ENCODE data around the gene XKR7.

Gene XKR7

GRCh38 chr20:31981784-31982183, 13.8 kb downstream of the XKR7 start:
- no peak for DNase-seq

GRCh38 chr20:31984981-31985471, 17.1 kb downstream of the XKR7 start:
- DNase-seq: no peak

GRCh38 chr20:31987744-31988143, 19.8 kb downstream of the XKR7 start:
- DNase-seq: no peak

GRCh38 chr20:31988430-31989015, 20.6 kb downstream of the XKR7 start:
- no peak for DNase-seq

GRCh38 chr20:31989030-31989645, 21.2 kb downstream of the XKR7 start:
- DNase-seq: no peak

- no peak for DNase-seq
Observed at GRCh38 chr20:31990641-31991338, 22.8 kb downstream of the XKR7 start.

DNA sequence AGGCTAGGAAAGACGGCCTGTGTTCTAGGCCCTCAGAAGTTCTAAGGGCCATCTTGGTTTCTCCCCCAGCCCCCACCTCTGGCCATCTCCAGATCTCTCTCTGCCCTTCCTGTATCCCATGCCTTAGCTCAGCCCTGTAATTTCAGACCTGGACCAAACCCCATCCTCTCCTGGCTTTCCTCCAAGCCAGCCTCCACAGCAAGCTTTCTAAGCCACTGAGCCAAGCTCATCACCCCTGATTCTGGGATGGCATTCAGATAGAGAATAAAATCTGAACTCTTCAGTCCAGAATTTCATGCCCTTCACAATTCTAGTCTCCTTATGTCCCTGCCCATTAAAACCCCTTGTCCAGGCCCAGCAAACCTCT, 23.4 kb downstream of the XKR7 start:
- no peak for DNase-seq

DNA sequence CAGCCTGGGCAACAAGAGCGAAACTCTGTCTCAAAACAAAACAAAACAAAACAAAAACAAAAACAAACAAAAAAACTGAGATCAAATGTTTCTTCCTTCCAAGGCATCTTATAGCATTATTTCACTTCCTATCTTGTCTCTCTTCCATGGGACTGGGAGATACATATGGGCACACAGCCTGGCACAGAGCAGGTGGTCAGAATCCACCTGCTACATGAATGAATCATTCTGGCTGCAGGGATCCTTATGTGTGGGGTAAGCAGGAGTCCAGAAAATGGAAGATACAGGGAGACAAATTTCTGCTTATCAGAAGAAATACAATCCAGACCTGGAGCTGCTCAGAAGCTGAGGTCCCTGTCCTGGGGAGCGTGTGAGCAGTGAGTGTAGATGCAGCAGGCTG, 24.1 kb downstream of the XKR7 start:
- DNase-seq: no peak

- DNase-seq: no peak
Observed at GRCh38 chr20:31996996-31997395, 29.0 kb downstream of the XKR7 start.

- DNase-seq: no peak
Observed at GRCh38 chr20:31998246-31998645, 30.3 kb downstream of the XKR7 start.

DNA sequence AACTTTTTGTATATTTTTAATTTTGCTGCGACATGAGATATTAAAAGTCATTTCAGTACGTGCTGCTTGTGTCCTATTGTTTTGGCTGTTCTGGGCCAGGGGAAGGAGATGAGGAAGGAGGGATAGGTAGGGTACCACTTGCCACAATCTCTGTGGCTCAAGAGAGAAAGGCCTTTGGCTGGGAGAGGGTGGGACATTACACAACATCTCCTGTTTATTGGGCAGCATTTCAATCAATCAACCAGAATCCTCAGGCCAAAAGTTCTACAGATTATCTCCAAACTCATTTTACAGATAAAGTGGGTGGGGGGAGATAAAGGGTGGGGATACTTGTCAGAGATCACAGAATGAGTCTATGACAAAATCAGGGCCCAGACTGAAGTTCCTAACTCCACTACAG, 35.4 kb downstream of the XKR7 start:
- no peak for DNase-seq

DNA sequence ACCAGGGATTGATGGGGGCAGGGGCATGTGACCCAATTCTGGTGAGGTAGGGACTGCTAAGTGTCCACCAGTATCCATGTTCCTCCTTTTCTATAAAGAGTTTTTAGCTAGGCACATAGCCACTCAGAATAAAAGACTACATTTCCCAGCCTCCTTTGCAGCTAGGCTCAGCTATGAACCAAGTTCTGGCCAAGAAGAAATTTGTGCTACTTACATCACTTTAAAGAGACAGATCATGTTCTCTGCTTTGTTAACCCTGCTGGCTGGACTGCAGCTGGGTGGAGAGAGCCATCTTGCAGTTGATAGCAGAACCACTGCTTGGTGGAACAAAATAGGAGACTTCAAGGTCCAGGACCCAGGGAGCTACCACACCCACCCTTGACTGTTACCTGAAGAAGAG, 37.0 kb downstream of the XKR7 start:
- DNase-seq: no peak

DNA sequence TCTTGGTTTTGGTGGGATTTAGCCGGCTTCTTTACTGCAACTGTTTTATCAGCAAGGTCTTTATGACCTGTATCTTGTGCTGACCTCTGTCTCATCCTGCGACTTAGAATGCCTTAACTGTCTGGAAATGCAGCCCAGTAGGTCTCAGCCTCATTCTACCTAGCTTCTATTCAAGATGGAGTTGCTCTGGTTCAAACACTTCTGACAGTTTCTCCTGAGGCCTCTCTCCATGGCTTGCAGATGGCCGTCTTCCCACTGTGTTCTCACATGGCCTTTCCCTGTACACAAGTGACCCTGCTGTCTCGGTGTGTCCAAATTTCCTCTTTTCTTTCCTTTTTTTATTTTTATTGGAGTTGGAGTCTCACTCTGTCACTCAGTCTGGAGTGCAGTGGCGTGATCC, 38.1 kb downstream of the XKR7 start:
- no peak for DNase-seq

DNA sequence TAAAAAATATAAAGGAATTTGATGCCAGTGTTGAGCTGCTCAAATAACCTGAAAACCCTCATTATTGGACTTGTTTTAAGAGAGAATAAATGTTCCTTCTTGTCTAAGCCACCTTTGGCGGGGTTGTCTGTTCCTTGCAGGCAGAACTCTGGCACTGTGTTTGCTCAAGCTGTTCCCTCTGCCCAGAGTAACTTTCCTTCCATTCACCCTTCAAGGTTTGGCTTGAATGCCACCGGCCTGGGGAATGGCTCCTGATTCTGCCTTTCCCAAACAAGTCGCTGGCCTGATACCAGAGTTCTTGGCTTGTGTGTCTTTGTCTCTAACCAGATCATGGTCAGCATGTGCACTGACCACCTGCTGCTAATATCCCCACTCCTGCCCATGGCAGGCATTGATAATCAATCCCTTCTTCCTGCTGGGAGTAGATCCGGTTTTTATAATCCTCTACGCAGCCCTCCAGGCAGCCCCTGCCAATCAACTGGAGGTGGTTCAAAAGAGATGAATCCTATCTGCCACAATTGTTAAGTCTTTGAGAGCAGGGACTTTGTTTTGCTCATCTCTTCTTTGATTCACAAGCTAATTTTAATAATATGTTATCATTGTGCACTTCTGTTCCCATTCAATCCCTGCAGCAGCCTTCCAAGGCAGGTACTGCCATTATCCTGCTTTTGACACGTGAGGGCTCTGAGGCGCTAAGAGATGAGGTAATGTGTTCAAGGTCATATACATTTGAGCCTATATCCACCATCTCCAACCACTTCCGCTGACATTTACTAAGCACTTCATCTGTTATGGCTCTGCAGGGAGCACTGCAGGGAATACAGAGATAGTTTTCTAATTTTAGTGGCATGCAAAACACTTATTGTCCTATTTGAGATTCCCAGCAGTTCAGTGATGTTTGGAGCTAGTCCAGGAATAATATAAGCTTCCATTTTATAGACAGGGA, 39.2 kb downstream of the XKR7 start:
- no peak for DNase-seq

DNA sequence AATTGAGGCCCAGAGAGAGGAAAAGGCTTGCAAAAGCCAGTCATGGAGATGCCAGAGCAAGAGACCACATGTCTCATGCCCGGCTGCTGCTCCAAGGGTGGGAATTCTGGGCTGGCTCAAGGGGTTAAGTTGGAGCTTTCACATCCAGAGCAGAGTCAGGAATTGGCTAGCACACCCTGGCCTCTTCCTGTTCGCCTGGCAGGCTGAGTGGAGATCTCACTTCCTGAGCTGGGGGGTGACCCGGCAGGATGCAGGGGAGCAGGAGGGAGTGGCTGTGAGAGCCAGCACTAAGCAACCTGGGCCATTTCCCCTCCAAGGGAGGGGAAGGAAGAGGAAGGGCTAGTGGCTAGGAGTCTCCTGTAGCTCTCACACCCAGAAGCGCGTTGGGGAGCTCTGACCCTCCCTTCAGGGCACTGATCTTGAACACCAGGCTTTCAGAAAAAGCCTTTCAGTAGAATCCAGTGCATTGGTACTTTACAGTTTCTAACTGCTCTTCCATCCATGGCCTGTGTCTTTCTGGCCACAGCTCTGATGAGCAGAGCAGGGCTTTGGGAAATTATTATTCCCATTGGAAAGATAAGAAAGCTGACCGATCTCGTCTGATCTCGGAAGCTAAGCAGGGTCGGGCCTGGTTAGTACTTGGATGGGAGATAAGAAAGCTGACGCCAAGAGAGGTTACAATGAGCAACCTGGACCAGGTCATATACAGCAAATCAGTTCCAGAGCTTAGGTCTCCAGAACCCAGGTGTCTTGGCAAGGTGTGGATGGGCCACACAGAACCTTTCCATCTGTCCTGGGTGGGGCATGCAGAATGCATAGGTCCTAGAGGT, 40.1 kb downstream of the XKR7 start:
- no peak for DNase-seq

DNA sequence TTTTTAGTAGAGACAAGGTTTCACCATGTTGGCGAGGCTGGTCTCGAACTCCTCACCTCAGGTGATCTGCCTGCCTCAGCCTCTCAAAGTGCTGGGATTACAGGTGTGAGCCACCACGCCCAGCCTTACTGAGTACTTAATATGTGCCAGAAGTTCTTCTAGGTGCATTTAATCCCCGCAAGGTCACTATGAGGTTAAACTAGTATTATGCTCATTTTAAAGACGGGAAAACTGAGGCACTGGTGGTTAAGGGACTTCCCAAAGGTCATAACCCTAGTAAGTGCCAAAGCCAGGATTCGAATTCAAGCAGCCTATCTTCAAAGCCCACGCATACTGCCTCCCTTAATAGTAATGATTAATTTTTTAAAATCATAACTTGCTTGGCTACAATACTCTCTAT, 41.6 kb downstream of the XKR7 start:
- no peak for DNase-seq

DNA sequence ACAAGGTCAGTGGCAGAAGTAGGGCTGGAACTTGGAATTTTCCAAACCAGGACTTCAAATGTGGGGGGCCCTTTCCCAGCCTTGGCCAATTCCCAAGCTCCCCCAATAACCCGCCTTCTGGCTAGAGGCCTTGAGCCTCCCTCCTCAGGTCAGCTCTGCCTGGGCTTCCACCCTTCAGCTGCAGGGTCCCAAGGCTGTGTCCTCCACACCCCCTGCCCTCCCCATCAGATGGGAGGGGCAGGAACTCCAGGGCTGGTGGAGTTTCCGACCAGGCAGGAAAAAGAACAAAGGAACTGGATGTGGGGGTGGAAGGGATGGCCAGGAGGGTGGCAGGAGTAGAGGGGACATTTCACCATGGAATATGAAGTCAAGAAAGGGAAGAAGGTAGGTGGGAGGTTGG, 42.1 kb downstream of the XKR7 start, which contains the start of gene CCM2L:
Gene CCM2L, plus strand, starts transcription at position 338 of the 400 bp plus-strand sequence. Its CDS starts 17 bp downstream, at position 355.
- DNase-seq: no peak

- no peak for DNase-seq
Observed at GRCh38 chr20:32010666-32011065, 42.7 kb downstream of the XKR7 start.

DNA sequence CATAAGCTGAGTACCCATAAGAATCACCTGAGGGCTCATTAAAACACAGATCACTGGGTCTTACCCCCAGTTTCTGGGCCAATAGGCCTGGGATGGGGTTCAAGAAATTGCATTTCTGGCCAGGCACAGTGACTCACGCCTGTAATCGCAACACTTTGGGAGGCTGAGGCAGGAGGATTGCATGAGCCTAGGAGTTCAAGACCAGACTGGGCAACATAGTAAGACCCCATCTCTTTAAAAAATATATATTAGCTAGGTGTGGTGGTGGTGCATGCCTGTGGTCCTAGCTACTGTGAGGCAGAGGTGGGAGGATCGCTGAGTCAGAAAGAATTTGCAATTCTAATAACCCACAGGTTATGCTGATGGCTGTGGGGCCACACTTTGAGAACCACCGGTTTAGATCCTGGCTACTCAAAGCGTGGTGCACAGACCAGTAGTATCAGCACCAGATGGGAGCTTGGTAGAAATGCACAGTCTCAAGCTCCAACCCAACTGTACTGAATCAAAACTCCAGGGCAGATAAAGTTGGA, 44.3 kb downstream of the XKR7 start:
- no peak for DNase-seq

- DNase-seq: no peak
Observed at GRCh38 chr20:32013326-32013725, 45.4 kb downstream of the XKR7 start.

DNA sequence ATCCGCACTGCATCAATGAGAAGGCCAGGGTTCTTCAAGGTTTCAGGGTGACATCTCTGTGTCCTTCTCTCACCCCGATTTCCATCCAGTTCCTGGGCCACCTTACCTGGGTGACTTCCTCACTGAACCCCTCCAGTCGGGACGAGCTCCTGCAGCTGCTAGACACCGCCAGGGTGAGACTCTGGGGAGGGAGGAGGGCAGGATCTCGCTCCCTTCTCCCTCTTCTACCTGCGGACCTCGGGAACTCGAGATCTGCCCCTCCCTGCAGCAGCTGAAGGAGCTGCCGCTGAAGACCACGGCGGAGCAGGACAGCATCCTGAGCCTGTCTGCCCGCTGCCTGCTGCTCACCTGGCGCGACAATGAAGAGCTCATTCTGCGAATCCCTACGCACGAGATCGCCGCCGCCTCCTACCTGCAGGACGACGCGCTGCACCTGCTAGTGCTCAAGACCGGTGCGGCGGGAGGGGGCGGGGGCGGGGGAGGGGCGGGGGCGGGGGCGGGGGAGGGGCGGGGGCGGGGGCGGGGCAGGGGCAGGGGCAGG, 49.8 kb downstream of the XKR7 start:
- peak; percentile 67 for DNase-seq

All from 8988T (cell line).